ENCODE measurements around the gene ZNF362.

DNA sequence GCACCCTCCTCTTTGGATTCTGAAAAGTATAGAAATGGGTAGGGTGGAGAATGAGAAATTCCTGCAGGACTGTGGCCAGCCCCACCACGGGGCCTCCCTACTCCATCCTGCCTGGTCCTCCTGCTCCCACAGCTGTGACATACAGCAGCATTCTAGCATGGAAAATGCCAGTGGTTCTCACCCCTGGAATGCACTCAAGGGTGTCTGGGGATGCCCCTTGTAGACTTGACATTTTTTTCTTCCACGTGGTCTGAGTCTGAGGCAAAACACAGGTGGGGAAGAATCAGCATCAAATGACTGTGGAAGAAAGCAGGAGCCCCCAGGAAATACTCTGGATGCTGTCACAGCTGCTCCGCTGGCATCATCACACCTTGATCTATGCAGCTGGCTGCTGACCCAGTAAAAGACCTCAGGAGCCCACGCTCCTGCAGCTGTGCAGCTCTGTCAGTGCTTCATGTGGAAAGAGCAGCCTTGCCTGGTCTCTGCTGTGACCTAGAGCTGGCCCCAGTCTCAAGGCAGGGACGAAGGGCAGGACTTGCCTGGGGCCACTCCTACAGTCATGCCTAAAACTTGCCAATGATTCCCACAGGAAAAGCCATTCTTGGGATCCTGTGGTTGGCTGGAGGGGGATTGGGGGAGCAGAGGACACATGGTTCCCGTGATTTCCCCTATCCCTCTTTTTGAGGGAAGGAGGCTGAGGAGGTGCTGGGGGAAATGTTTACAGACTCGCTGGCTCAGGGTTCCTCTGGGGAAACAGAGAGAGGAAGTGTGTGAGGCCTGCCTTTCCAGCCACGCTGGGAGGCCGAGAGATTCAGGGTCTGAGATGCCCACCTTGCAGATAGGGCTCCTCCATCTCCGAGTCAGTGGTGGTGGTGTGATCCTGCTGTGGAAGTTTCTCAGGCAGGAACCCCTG lies 75.4 kb downstream of the ZNF362 start:
- TF ChIP-seq, protein P1, sequence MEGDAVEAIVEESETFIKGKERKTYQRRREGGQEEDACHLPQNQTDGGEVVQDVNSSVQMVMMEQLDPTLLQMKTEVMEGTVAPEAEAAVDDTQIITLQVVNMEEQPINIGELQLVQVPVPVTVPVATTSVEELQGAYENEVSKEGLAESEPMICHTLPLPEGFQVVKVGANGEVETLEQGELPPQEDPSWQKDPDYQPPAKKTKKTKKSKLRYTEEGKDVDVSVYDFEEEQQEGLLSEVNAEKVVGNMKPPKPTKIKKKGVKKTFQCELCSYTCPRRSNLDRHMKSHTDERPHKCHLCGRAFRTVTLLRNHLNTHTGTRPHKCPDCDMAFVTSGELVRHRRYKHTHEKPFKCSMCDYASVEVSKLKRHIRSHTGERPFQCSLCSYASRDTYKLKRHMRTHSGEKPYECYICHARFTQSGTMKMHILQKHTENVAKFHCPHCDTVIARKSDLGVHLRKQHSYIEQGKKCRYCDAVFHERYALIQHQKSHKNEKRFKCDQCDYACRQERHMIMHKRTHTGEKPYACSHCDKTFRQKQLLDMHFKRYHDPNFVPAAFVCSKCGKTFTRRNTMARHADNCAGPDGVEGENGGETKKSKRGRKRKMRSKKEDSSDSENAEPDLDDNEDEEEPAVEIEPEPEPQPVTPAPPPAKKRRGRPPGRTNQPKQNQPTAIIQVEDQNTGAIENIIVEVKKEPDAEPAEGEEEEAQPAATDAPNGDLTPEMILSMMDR (IDR thresholded peaks at IDR 0.05) = no peak
- TF ChIP-seq POLR2AphosphoS5 (IDR thresholded peaks at IDR 0.05) = no peak
- no peak for TF ChIP-seq POLR2A (IDR thresholded peaks at IDR 0.05)
